Measurements from ENCODE around the gene COX14. TPM values are rescaled to one million over a fixed set of nuclear protein-coding genes. Genes with fewer than 3 reads are reported as not detected.

Gene COX14
- total and polyA plus RNA-seq, 10 of the 15 experiments (the other 5 are each of a cell fraction or from before 2014, with no cell fraction given) = 44.6 to 361 (median 120) TPM

DNA sequence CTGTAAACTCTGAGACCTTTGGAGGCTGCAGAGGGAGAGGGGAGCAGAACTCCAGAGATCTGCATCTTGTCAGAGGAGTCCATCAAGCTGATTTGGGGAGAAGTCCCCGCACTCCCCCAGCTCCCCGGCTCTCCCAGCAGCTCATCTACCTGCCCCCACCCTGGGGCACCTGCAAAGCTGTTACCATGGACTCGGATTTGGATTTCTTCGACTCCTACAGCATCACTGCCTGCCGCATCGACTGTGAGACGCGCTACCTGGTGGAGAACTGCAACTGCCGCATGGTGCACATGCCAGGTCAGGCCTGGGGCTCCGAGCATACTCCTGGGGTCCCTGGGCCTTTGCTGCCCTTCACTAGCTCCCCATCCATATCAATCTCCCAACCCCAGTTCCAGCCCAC lies 33.8 kb upstream of the COX14 start:
- Histone ChIP-seq H3K4me3 (no peak overlapping the region), H3K27ac (ENCODE audit: control insufficient read depth, insufficient read depth) (no peak overlapping the region), H4K20me1 (ENCODE audit: control insufficient read depth, insufficient read depth) (no peaks in the 10 kb centered on the region), H3K36me3 (ENCODE audit: control insufficient read depth in 2 of 2, insufficient read depth in 2 of 2, low read length in 1 of 2) (no peaks in the 10 kb centered on the region), H3K27me3 (replicated peaks in 1 of 2; ENCODE audit: control insufficient read depth in 2 of 2, insufficient read depth in 2 of 2, low read length in 1 of 2) (no peaks in the 10 kb centered on the region; a peak in 1 of 4 replicates), H3K4me2 (ENCODE audit: control insufficient read depth, insufficient read depth) (no peak overlapping the region), H3K9me3 (replicated peaks; ENCODE audit: control insufficient read depth, insufficient read depth, low read length) (no peaks in the 10 kb centered on the region), H3K79me2 (ENCODE audit: control insufficient read depth, insufficient read depth, low read length) (no peaks in the 10 kb centered on the region), H3K9ac (ENCODE audit: control insufficient read depth, insufficient read depth, low read length) (no peak overlapping the region), H2AFZ (ENCODE audit: control insufficient read depth, low read depth, low read length) (no peak overlapping the region), H3K4me1 (ENCODE audit: control insufficient read depth, insufficient read depth, low read length) (no peaks in the 10 kb centered on the region; the same call in 1 of the 2 replicates)
- FAIRE-seq (no peak), ATAC-seq (no peak), DNase-seq (ENCODE audit: low read depth, low spot score) (no peak)
- ChIA-PET RAD21 (ENCODE audit: unreplicated experiment) (no interaction called here), SMC1A (ENCODE audit: uncharacterized antibody, unreplicated experiment) (interaction anchor here (0.7 to 1.0 kb wide), 2 partner anchors 10 to 98 kb away, joined by 3 read pairs; no protein-coding TSS in a partner anchor), CTCF (interaction anchor here (0.8 to 1.7 kb wide), 6 partner anchors 9 to 98 kb away, joined by 3 to 7 read pairs (median 3); partner anchors contain the start of gene COX14), POLR2A (interaction anchor here (0.7 to 1.3 kb wide), 2 partner anchors 34 to 94 kb away, joined by 3 to 8 read pairs; partner anchors contain the start of gene COX14)
- intact Hi-C loops (cut with micrococcal nuclease; ENCODE audit: unreplicated experiment) (loop anchor here (10.0 kb wide), 1 partner anchor 327 kb away; the partner anchor contains the start of gene LARP4), in situ Hi-C loops (cut with MboI) (no loop called here)
- TF ChIP-seq MTA3 (IDR thresholded peaks at IDR 0.05; ENCODE audit: borderline replicate concordance, low read length) (no peak), CEBPB (IDR thresholded peaks at IDR 0.05; ENCODE audit: borderline replicate concordance in 1 of 2, low read depth in 2 of 2, low read length in 2 of 2) (no peak), GATAD2B (conservative IDR thresholded peaks at IDR 0.05; ENCODE audit: low read depth) (no peak), SIN3A (IDR thresholded peaks at IDR 0.05; ENCODE audit: low read depth, low read length) (no peak), SP1 (IDR thresholded peaks at IDR 0.05; ENCODE audit: low read depth, low read length) (no peak), SUZ12 (IDR thresholded peaks at IDR 0.05; ENCODE audit: unreplicated experiment) (no peak)
- TF ChIP-seq, protein P1, sequence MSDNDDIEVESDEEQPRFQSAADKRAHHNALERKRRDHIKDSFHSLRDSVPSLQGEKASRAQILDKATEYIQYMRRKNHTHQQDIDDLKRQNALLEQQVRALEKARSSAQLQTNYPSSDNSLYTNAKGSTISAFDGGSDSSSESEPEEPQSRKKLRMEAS (IDR thresholded peaks at IDR 0.05; ENCODE audit: low read depth, low read length) = no peak
- TF ChIP-seq, protein P2, sequence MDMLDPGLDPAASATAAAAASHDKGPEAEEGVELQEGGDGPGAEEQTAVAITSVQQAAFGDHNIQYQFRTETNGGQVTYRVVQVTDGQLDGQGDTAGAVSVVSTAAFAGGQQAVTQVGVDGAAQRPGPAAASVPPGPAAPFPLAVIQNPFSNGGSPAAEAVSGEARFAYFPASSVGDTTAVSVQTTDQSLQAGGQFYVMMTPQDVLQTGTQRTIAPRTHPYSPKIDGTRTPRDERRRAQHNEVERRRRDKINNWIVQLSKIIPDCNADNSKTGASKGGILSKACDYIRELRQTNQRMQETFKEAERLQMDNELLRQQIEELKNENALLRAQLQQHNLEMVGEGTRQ (IDR thresholded peaks at IDR 0.05; ENCODE audit: borderline replicate concordance, low read depth, low read length) = no peak
- TF ChIP-seq, protein P3, sequence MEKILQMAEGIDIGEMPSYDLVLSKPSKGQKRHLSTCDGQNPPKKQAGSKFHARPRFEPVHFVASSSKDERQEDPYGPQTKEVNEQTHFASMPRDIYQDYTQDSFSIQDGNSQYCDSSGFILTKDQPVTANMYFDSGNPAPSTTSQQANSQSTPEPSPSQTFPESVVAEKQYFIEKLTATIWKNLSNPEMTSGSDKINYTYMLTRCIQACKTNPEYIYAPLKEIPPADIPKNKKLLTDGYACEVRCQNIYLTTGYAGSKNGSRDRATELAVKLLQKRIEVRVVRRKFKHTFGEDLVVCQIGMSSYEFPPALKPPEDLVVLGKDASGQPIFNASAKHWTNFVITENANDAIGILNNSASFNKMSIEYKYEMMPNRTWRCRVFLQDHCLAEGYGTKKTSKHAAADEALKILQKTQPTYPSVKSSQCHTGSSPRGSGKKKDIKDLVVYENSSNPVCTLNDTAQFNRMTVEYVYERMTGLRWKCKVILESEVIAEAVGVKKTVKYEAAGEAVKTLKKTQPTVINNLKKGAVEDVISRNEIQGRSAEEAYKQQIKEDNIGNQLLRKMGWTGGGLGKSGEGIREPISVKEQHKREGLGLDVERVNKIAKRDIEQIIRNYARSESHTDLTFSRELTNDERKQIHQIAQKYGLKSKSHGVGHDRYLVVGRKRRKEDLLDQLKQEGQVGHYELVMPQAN (conservative IDR thresholded peaks at IDR 0.05) = no peak
- WGBS (ENCODE audit: insufficient coverage, insufficient replicate concordance, low lambda C conversion rate, missing lambda C conversion rate) = 56% methylated on average over 10 of the region's 10 CpGs
- no TSS peak for BruUV-seq (replicated peaks)
